ENCODE data around the gene NOC3L. TPM values are rescaled to one million over a fixed set of nuclear protein-coding genes. Genes with fewer than 3 reads are reported as not detected.

Gene NOC3L
- total RNA-seq, 4 donors from 2014 or later = 8.7 to 14.2 (median 10.3) TPM

GRCh38 chr10:94286901-94287300 lies 75.8 kb downstream of the NOC3L start:
- intact Hi-C loops (cut with DNase I; ENCODE audit: low total_unique reads) = no loop called here
- WGBS, 2 donors = 58 to 63% methylated on average over 4 of the region's 4 CpGs
- DNase-seq (ENCODE audit: low spot score in 2 of 2) = no peak
- no peak overlapping the region for H3K4me3 ChIP-seq (ENCODE audit: low read depth, poor library complexity, severe bottlenecking)
- TF ChIP-seq CTCF (IDR thresholded peaks at IDR 0.05) (no peak), POLR2A (IDR thresholded peaks at IDR 0.05) (no peak)

GRCh38 chr10:94285271-94285670 lies 77.5 kb downstream of the NOC3L start:
- no peak for DNase-seq (ENCODE audit: low spot score in 2 of 2)
- WGBS, 2 donors = 96 to 98% methylated on average over 7 of the region's 7 CpGs
- intact Hi-C loops (cut with DNase I; ENCODE audit: low total_unique reads) = no loop called here
- no peak for TF ChIP-seq CTCF (IDR thresholded peaks at IDR 0.05)
- H3K4me3 ChIP-seq (ENCODE audit: low read depth, poor library complexity, severe bottlenecking) = no peak overlapping the region

Other genes starting within 250 kb of the NOC3L start
- gene TBC1D12, start 39.6 kb upstream of the NOC3L start, total RNA-seq = 10 to 100 TPM; 16.3 to 19.1 (median 18.1) TPM
- gene HELLS, start 182.8 kb upstream of the NOC3L start, total RNA-seq = 1 to 10 TPM; 6.0 to 9.5 (median 7.4) TPM